Femur (tissue), 1 donor: ENCODE results near the gene RPS6KB1.
"Not testable (repeated sequence)": the region's sequence is repeated elsewhere in the genome, so short reads cannot be mapped to it uniquely, and the experiment has no call there.

Experiments
- DNase-seq: peaks from one replicate; pipeline ENCODE4 v3.0.0-alpha.2; 2017

RPS6KB1 gene

GRCh38 chr17:59872351-59872750 is 20.6 kb upstream of the RPS6KB1 start:
- no peak for DNase-seq

GRCh38 chr17:59873414-59873813 is 19.5 kb upstream of the RPS6KB1 start:
- DNase-seq, result not testable (repeated sequence)

- DNase-seq, result peak; percentile 33
Measured at GRCh38 chr17:59874376-59874775, 18.5 kb upstream of the RPS6KB1 start.

- no peak for DNase-seq
Measured at GRCh38 chr17:59876107-59876506, 16.8 kb upstream of the RPS6KB1 start.

GRCh38 chr17:59877965-59878364 is 15.0 kb upstream of the RPS6KB1 start:
- no peak for DNase-seq

- no peak for DNase-seq
Measured at GRCh38 chr17:59878624-59879023, 14.3 kb upstream of the RPS6KB1 start.

- DNase-seq, result no peak
Measured at GRCh38 chr17:59884861-59885260, 8.1 kb upstream of the RPS6KB1 start.

- no peak for DNase-seq
Measured at GRCh38 chr17:59888145-59888750, 4.7 kb upstream of the RPS6KB1 start.

- DNase-seq, result no peak
Measured at GRCh38 chr17:59890720-59891119, 2.2 kb upstream of the RPS6KB1 start.

GRCh38 chr17:59892251-59892923 is 534 bp upstream of the RPS6KB1 start:
- peak; percentile 20 for DNase-seq

GRCh38 chr17:59893676-59894100 is 767 bp downstream of the RPS6KB1 start:
- DNase-seq, result peak; percentile 57

- DNase-seq, result no peak
Measured at GRCh38 chr17:59897090-59897489, 4.2 kb downstream of the RPS6KB1 start.

- DNase-seq, result no peak
Measured at GRCh38 chr17:59899099-59899498, 6.2 kb downstream of the RPS6KB1 start.

- DNase-seq, result no peak
Measured at GRCh38 chr17:59901604-59902003, 8.7 kb downstream of the RPS6KB1 start.

- no peak for DNase-seq
Measured at GRCh38 chr17:59903455-59903854, 10.5 kb downstream of the RPS6KB1 start.

- DNase-seq, result no peak
Measured at GRCh38 chr17:59907467-59907866, 14.5 kb downstream of the RPS6KB1 start.

- DNase-seq, result no peak
Measured at GRCh38 chr17:59914274-59914854, 21.4 kb downstream of the RPS6KB1 start.

GRCh38 chr17:59916446-59916845 is 23.5 kb downstream of the RPS6KB1 start:
- DNase-seq, result no peak

- DNase-seq, result not testable (repeated sequence)
Measured at GRCh38 chr17:59920637-59921036, 27.7 kb downstream of the RPS6KB1 start.

GRCh38 chr17:59930121-59930520 is 37.2 kb downstream of the RPS6KB1 start:
- peak; percentile 30 for DNase-seq

GRCh38 chr17:59930768-59931167 is 37.8 kb downstream of the RPS6KB1 start:
- not testable (repeated sequence) for DNase-seq

GRCh38 chr17:59933317-59933716 is 40.4 kb downstream of the RPS6KB1 start:
- not testable (repeated sequence) for DNase-seq

GRCh38 chr17:59940697-59941096 is 47.8 kb downstream of the RPS6KB1 start:
- DNase-seq, result not testable (repeated sequence)

GRCh38 chr17:59941131-59941530 is 48.2 kb downstream of the RPS6KB1 start:
- DNase-seq, result no peak
